ENCODE data around the gene RAB3IL1. TPM values are rescaled to one million over a fixed set of nuclear protein-coding genes. Genes with fewer than 3 reads are reported as not detected.
A peak's percentile ranks its signal among the peaks of the same experiment; 100 is the strongest.

RAB3IL1 gene
- total RNA-seq, 4 donors from 2014 or later, result 2.6 to 8.9 (median 5.4) TPM

DNA sequence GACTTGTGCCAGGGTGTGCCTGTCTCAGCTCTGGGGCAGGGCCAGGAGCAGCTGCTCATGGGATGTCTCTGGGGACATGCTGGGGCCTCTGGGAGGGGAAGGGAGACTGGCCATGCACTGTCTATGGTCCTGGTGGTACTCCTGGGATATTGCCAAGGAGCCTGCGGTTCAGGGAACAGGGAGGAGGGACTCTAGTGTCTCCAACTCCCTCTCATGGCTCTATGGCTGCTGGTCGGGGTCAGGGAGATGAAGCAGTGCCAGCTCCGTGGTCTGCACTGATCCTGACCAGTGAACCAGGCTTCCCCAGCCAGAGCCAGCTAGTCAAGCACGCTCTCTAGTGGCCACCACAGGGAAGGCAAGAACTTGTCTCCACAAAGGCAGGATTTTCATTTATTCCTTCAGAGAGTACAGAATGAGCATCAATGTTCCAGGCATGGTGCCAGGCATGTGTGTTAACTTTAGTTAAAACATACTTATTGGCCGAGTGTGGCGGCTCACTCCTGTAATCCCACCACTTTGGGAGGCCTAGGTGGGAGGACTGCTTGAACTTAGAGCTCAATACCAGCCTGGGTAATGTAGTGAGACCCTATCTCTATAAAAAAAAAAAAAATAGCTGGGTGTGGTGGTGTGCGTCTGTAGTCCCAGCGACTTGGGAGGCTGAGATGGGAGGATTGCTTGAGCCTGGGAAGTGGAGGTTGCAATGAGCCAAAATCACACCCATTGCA is 30.3 kb upstream of the RAB3IL1 start:
- TF ChIP-seq EP300 (IDR thresholded peaks at IDR 0.05) (no peak), POLR2A (IDR thresholded peaks at IDR 0.05) (no peak), POLR2AphosphoS5 (IDR thresholded peaks at IDR 0.05) (peak in 1 of 3 donors; percentile 28)
- TF ChIP-seq, protein P1, sequence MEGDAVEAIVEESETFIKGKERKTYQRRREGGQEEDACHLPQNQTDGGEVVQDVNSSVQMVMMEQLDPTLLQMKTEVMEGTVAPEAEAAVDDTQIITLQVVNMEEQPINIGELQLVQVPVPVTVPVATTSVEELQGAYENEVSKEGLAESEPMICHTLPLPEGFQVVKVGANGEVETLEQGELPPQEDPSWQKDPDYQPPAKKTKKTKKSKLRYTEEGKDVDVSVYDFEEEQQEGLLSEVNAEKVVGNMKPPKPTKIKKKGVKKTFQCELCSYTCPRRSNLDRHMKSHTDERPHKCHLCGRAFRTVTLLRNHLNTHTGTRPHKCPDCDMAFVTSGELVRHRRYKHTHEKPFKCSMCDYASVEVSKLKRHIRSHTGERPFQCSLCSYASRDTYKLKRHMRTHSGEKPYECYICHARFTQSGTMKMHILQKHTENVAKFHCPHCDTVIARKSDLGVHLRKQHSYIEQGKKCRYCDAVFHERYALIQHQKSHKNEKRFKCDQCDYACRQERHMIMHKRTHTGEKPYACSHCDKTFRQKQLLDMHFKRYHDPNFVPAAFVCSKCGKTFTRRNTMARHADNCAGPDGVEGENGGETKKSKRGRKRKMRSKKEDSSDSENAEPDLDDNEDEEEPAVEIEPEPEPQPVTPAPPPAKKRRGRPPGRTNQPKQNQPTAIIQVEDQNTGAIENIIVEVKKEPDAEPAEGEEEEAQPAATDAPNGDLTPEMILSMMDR (IDR thresholded peaks at IDR 0.05), result peak; percentile 89 to 91
- Histone ChIP-seq H3K4me3 (no peak overlapping the region), H3K27me3 (no peaks in the 10 kb centered on the region), H3K27ac (no peak overlapping the region), H3K36me3 (no peaks in the 10 kb centered on the region), H3K4me1 (peaks cover 27% of the 10 kb centered on the region), H3K9me3 (no peaks in the 10 kb centered on the region)
- peak; percentile 95 to 96 for DNase-seq (ENCODE audit: low spot score in 2 of 2)
- 11% methylated on average over 5 of the region's 8 CpGs for WGBS

DNA sequence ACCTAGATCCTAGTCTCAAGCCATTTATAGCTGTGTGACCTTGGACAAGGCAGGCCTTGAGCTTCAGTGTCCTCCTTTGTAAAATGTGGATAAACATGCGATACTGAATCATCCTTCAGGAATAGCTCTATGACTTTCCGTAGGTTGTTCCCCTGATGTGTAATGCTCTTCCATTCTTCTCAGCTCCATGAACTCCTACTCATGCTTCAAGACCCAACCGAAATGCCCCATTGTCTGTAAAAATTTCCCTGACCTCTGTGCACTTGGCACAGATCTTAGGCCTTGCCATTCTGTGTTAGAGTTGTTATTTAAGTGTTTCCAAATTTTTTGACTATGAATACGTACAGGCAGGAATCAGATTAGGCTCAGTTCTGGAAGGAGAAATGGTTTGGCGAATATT is 29.5 kb upstream of the RAB3IL1 start:
- Histone ChIP-seq H3K4me3 (no peak overlapping the region), H3K27me3 (no peaks in the 10 kb centered on the region), H3K4me1 (peaks cover 27% of the 10 kb centered on the region), H3K27ac (no peak overlapping the region), H3K36me3 (no peaks in the 10 kb centered on the region), H3K9me3 (no peaks in the 10 kb centered on the region)
- 89% methylated on average over 5 of the region's 5 CpGs for WGBS
- DNase-seq (ENCODE audit: low spot score in 2 of 2), result no peak
- TF ChIP-seq POLR2AphosphoS5 (IDR thresholded peaks at IDR 0.05) (no peak), POLR2A (IDR thresholded peaks at IDR 0.05) (no peak), EP300 (IDR thresholded peaks at IDR 0.05) (no peak)
- TF ChIP-seq, protein P1 (IDR thresholded peaks at IDR 0.05), result no peak

DNA sequence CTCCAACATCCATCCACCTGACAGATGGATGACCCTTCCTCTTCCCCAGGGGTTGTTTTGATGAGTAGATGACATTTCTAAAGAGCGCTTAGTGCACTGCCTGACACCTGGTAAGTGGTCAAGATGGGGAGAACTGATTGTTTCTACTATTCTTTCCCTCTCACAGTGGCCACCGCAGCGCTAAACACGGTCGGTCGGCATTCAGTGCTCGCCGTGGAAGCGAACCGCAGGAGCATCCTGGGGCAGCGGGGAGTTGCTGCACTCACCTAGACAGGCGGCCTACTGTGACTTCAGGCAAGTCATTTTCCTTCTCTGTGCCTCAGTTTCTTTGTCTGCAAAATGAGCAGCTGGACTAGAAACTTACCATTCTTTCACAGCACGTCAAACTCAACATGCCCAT is 27.8 kb upstream of the RAB3IL1 start:
- H3K27ac ChIP-seq, result no peak overlapping the region
- no peaks in the 10 kb centered on the region for H3K36me3 ChIP-seq
- H3K27me3 ChIP-seq, result no peaks in the 10 kb centered on the region
- H3K9me3 ChIP-seq, result no peaks in the 10 kb centered on the region
- TF ChIP-seq POLR2A (IDR thresholded peaks at IDR 0.05), result no peak
- TF ChIP-seq, protein P1 (IDR thresholded peaks at IDR 0.05), result no peak
- H3K4me1 ChIP-seq, result peaks cover 27% of the 10 kb centered on the region
- DNase-seq (ENCODE audit: low spot score in 2 of 2), result no peak
- H3K4me3 ChIP-seq, result no peak overlapping the region
- 92% methylated on average over 13 of the region's 13 CpGs for WGBS

DNA sequence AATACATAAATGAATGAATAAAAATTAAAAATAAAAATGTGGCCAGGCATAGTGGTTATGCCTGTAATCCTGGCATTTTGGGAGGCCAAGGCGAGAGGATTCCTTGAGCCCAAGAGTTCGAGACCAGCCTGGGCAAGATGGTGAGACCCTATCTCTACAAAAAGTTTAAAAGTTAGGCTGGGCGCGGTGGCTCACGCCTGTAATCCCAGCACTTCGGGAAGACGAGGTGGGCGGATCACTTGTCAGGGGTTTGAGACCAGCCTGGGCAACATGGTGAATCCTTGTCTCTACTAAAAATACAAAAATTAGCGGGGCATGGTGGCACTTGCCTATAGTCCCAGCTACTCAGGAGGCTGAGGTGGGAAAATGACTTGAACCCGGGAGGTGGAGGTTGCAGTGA is 23.1 kb upstream of the RAB3IL1 start:
- H3K4me3 ChIP-seq, result no peak overlapping the region
- TF ChIP-seq POLR2AphosphoS5 (IDR thresholded peaks at IDR 0.05), result no peak
- TF ChIP-seq EP300 (IDR thresholded peaks at IDR 0.05), result no peak
- TF ChIP-seq POLR2A (IDR thresholded peaks at IDR 0.05), result no peak
- TF ChIP-seq, protein P1 (IDR thresholded peaks at IDR 0.05), result no peak
- peak in 1 of 2 donors; percentile 33 for DNase-seq (ENCODE audit: low spot score in 2 of 2)
- H3K27ac ChIP-seq, result no peak overlapping the region
- no peaks in the 10 kb centered on the region for H3K9me3 ChIP-seq
- H3K36me3 ChIP-seq, result no peaks in the 10 kb centered on the region
- WGBS, result 93% methylated on average over 10 of the region's 10 CpGs
- H3K4me1 ChIP-seq, result no peaks in the 10 kb centered on the region
- H3K27me3 ChIP-seq, result no peaks in the 10 kb centered on the region

DNA sequence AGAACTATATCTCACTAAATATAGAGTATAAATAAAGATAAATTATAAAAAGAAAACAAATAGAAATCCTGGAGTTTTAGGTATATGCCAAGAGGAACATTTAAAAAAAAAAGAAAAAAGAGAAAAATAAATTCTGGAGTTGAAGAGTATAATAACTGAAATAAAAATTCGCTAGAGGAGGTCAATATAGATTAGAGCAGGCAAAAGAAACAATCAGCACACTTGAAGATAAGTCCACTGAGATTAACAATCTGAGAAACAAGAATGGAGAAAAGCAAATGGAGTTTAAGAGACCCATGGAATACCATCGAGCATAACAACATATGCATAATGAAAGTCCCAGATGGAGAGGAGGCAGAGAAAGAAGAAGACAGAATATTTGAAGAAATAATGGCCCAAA is 18.5 kb upstream of the RAB3IL1 start:
- no peak for DNase-seq (ENCODE audit: low spot score in 2 of 2)
- no peaks in the 10 kb centered on the region for H3K4me1 ChIP-seq
- H3K27ac ChIP-seq, result no peak overlapping the region
- no peaks in the 10 kb centered on the region for H3K27me3 ChIP-seq
- H3K9me3 ChIP-seq, result no peaks in the 10 kb centered on the region
- TF ChIP-seq POLR2A (IDR thresholded peaks at IDR 0.05), result no peak
- TF ChIP-seq, protein P1 (IDR thresholded peaks at IDR 0.05), result no peak
- no peak for TF ChIP-seq EP300 (IDR thresholded peaks at IDR 0.05)
- TF ChIP-seq POLR2AphosphoS5 (IDR thresholded peaks at IDR 0.05), result no peak
- no peaks in the 10 kb centered on the region for H3K36me3 ChIP-seq
- no peak overlapping the region for H3K4me3 ChIP-seq
- 91% methylated on average over 2 of the region's 2 CpGs for WGBS
